H7 (cell line): ENCODE results near the gene AGBL4. TPM values are rescaled to one million over a fixed set of nuclear protein-coding genes. Genes with fewer than 3 reads are reported as not detected.
"Not testable (repeated sequence)": the region's sequence is repeated elsewhere in the genome, so short reads cannot be mapped to it uniquely, and the experiment has no call there.

Experiments
- DNase-seq: peaks from one replicate; pipeline ENCODE4 v3.0.0; 2012
- H3K27me3 ChIP-seq: 2 replicates; pipeline ENCODE4 v1.6.0; 2011; ENCODE audit warnings: mild to moderate bottlenecking, low read length; ENCODE audit not compliant: control insufficient read depth, insufficient read depth
- H3K36me3 ChIP-seq: replicated peaks from 2 replicates; pipeline ENCODE4 v1.5.1; 2011; ENCODE audit warnings: low read length; ENCODE audit not compliant: control insufficient read depth, insufficient read depth
- H3K4me3 ChIP-seq: 2 replicates; pipeline ENCODE4 v1.5.1; 2011; ENCODE audit warnings: low read depth, mild to moderate bottlenecking, control low read depth, low read length, moderate library complexity; ENCODE audit not compliant: insufficient read depth
- total RNA-seq: library from RNA; depleted of rRNA; stranded (reverse); fragments of >200 nt; shearing (Covaris generic); gene quantifications from 2 replicates; pipeline ENCODE4 v1.2.3, GENCODE V29; 2014; rRNA removed

Gene AGBL4
- total RNA-seq: 0.87 and 2.5 TPM in 2 replicates

DNA sequence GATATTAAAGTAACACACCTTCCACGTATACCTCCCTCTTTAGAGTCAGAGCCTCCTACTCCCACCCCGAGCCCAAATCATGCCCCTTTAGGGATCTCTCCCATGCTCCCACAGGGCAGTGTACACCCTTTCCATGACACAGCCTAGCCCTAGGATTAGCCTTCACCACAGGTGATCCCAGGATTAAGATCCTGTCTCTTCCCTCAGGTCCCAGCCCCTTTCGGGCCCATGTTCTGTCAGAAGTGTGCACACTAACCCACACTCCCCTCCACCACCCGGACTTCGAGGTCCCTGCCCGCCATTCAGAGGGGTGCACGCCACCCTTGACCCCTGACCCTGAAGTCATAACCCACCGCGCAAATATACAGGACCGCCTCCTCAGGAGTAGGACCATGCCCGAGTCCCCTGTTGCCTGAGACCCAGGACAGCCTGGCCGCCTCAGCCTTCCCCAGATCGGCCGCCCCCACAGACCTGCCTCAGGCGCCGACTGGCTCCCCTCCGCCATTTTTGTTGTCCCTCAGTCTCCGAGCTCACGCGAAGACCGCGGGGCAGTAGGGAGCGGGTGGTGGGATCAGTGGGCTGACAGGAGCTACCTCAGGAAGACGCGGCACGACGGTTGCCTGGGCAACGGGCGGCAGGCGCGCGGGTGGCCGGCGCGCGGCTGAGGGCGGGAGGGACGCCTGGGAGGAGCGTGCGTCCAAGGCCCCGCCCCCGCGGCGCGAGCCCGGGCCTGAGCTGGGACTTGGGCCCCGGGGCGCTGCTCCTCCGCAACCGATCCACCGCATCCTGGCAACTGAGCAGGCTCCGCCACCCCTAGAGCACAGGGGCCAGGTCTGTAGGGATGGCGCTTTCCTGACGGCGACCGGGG is at the start of gene AGBL4:
Gene AGBL4 (minus strand): TSS at position 663 of the 868 bp plus-strand sequence.
- Histone ChIP-seq H3K4me3 (peak within 1 kb of the TSS; percentile 21), H3K36me3 (no peaks in the 10 kb centered on the region), H3K27me3 (peaks cover 16% of the 10 kb centered on the region; the same call in 1 of the 2 replicates)
- peak; percentile 69 for DNase-seq

- DNase-seq: no peak
- Histone ChIP-seq H3K36me3 (no peaks in the 10 kb centered on the region), H3K27me3 (no peaks in the 10 kb centered on the region; the same call in 1 of the 2 replicates), H3K4me3 (no peak overlapping the region)
Measured at GRCh38 chr1:50066806-50067205, 43.1 kb upstream of the AGBL4 start.

GRCh38 chr1:50060279-50060678 is 36.5 kb upstream of the AGBL4 start:
- H3K36me3 ChIP-seq: no peaks in the 10 kb centered on the region
- no peak for DNase-seq
- H3K27me3 ChIP-seq: no peaks in the 10 kb centered on the region
- no peak overlapping the region for H3K4me3 ChIP-seq

- H3K4me3 ChIP-seq: peak overlapping the region; percentile 37; the same call in 1 of the 2 replicates
- H3K27me3 ChIP-seq: peaks cover 22% of the 10 kb centered on the region; the same call in 1 of the 2 replicates
- no peak for DNase-seq
- H3K36me3 ChIP-seq: no peaks in the 10 kb centered on the region
Measured at GRCh38 chr1:50048791-50049190, 25.0 kb upstream of the AGBL4 start.

DNA sequence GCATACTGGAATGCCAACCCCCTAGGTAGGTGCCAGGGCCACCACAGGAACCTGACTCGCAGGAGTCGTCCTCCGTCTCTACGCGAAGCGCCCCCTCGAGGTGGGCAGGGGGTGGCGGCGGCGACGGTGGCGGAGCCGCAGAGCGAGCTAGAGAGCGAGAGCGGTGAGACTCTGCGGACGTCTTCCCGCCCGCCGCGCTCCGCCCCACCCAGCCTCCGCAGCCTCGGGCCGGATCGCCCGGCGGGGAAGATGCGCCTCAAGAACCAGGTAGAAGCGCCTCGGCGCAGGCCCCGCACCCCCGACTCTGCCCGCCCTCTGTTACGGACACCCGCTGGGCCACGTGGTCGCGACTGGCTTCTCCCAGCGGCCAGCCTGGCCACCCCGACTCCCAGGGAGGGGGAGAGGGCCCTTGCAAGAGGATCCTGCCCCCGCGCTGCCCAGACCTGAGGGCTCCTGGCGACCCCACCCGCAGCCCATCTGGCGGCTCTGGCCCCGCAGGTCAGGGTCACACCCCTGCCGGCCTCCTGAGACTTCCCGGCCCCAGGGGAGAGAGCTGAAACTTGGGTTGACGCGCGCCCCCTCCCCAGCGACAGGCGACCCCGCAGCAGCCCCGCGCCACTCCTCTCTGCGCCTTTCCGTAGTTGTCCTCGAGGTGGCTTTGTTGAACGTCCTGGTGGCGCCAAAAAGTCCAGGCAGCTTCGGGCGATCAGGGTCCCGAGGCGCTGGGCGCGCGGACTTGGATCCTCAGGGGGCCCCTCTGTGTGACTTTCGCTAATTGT is 24.4 kb upstream of the AGBL4 start:
- Histone ChIP-seq H3K36me3 (no peaks in the 10 kb centered on the region), H3K4me3 (peak overlapping the region; percentile 37), H3K27me3 (peaks cover 24% of the 10 kb centered on the region; the same call in 1 of the 2 replicates)
- peak; percentile 78 for DNase-seq

- no peak for DNase-seq
- H3K4me3 ChIP-seq: no peak overlapping the region
- H3K36me3 ChIP-seq: no peaks in the 10 kb centered on the region
- H3K27me3 ChIP-seq: peaks cover 2% of the 10 kb centered on the region; the same call in 1 of the 2 replicates
Measured at GRCh38 chr1:50038237-50038809, 14.6 kb upstream of the AGBL4 start.

DNA sequence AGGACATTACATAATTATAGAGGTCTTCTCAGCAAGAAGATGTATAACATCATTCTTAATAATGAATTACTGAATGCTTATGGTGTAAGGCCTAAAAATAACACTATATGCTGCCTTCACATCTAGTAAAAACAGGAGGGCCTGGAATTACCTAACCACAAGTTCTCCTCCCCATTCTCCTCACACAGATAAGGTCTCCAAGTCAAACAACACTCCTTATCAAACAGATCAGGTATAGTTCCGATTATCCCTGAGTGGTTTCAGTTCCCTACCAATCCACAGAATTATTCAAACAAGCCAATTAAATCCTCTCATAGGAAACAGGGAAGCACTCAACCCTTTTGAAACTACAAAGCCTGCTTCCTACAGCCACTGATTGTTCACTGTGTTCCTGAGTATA is 4.0 kb upstream of the AGBL4 start:
- Histone ChIP-seq H3K36me3 (no peaks in the 10 kb centered on the region), H3K4me3 (no peak overlapping the region), H3K27me3 (peaks cover 16% of the 10 kb centered on the region; the same call in 1 of the 2 replicates)
- no peak for DNase-seq

DNA sequence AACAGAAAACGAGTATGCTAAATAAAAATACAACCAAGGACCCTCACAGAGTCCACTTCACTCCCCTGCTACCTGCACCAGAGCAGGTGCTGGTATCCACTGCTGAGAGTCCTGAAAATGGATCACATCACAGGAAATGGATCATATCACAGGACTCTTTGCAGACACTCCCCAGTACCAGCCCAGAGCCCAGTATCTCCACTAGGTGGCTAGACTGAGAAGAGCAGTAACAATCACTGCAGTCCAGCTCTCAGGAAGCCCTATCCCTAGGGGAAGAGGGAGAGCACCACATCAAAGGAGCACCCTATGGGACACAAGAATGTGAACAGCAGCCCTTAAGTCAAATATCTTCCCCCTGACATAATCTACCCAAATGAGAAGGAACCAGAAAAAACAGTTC is 28.0 kb downstream of the AGBL4 start:
- no peak for DNase-seq
- Histone ChIP-seq H3K36me3 (no peaks in the 10 kb centered on the region), H3K4me3 (no peak overlapping the region), H3K27me3 (no peaks in the 10 kb centered on the region)

DNA sequence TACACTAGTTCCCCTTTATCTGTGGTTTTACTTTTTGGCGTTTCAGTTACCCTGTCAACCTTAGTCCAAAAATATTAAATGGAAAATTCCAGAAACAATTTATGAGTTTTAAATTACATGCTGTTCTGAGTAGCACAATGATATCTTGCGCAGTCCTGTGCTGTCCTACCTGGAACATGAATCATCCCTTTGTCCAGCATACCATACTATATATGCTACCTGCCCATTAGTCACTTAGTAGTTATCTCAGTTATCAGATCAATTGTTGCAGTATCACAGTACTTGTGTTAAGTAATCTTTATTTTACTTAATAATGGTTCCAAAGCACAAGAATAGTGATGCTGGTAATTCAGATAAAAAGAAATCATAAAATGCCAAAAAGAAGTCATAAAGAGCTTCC is 52.7 kb downstream of the AGBL4 start:
- Histone ChIP-seq H3K27me3 (no peaks in the 10 kb centered on the region), H3K4me3 (no peak overlapping the region), H3K36me3 (no peaks in the 10 kb centered on the region)
- DNase-seq: no peak

DNA sequence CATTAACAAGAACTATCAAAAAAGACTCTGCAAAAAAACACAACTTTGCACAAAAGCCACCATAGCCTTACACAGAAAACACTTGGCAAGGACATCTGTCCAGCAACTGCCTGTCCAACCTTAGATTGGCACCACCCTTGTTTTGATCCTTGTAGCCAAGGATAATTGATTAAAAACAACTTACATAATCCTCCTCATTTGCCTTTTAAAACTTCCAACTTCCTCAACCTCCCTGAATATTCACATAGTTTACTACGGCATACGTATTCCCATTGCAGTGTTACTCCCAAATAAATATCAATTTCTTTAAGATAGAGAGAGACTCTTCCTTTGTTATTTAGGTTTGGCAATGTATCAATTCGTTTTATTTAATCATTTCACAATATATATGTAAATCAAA is 72.4 kb downstream of the AGBL4 start:
- Histone ChIP-seq H3K36me3 (no peaks in the 10 kb centered on the region), H3K27me3 (no peaks in the 10 kb centered on the region), H3K4me3 (no peak overlapping the region)
- no peak for DNase-seq

- H3K4me3 ChIP-seq, H3K27me3 ChIP-seq, DNase-seq, H3K36me3 ChIP-seq: not testable (repeated sequence)
Measured at GRCh38 chr1:49915301-49915700, 108.5 kb downstream of the AGBL4 start.

GRCh38 chr1:49906365-49906764 is 117.4 kb downstream of the AGBL4 start:
- Histone ChIP-seq H3K36me3 (no peaks in the 10 kb centered on the region), H3K27me3 (no peaks in the 10 kb centered on the region), H3K4me3 (no peak overlapping the region)
- DNase-seq: no peak

- Histone ChIP-seq H3K27me3 (no peaks in the 10 kb centered on the region), H3K36me3 (no peaks in the 10 kb centered on the region), H3K4me3 (no peak overlapping the region)
- DNase-seq: no peak
Measured at GRCh38 chr1:49864581-49864980, 159.2 kb downstream of the AGBL4 start.

- H3K4me3 ChIP-seq: no peak overlapping the region
- no peak for DNase-seq
- no peaks in the 10 kb centered on the region for H3K27me3 ChIP-seq
- H3K36me3 ChIP-seq: no peaks in the 10 kb centered on the region
Measured at GRCh38 chr1:49854741-49855140, 169.0 kb downstream of the AGBL4 start.
